ENCODE results near the gene AOPEP. TPM values are rescaled to one million over a fixed set of nuclear protein-coding genes. Genes with fewer than 3 reads are reported as not detected.

The AOPEP gene
- polyA plus RNA-seq, 2 of the 4 experiments (the other 2 are of a cell fraction) = 226 to 266 TPM

- Histone ChIP-seq H3K27ac (no peak overlapping the region), H3K9me3 (no peaks in the 10 kb centered on the region), H3K4me3 (no peak overlapping the region), H3K4me1 (no peaks in the 10 kb centered on the region), H3K4me2 (no peak overlapping the region)
- TF ChIP-seq ZFP36 (IDR thresholded peaks at IDR 0.05; ENCODE audit: borderline replicate concordance, partially characterized antibody) (no peak), REST (IDR thresholded peaks at IDR 0.05) (no peak), MAFK (IDR thresholded peaks at IDR 0.05; ENCODE audit: partially characterized antibody) (no peak), GATA3 (IDR thresholded peaks at IDR 0.05; ENCODE audit: borderline replicate concordance) (no peak), ATOH8 (CRISPR knock-in tag; IDR thresholded peaks at IDR 0.05; ENCODE audit: low read depth) (no peak), TP53 (CRISPR knock-in tag; IDR thresholded peaks at IDR 0.05) (no peak), RNF2 (IDR thresholded peaks at IDR 0.05; ENCODE audit: borderline replicate concordance, low read depth) (no peak)
- ATAC-seq = no peak
- ChIA-PET CTCF (interaction anchor here (2.3 kb wide), 1 partner anchor 9 kb away, joined by 10 read pairs; no protein-coding TSS in a partner anchor), POLR2A (no interaction called here)
- WGBS (ENCODE audit: missing lambda C conversion rate) = 97% methylated on average over 5 of the region's 5 CpGs
- DNase-seq (ENCODE audit: low read depth in 1 of 2, low spot score in 1 of 2) = no peak
- no peak for FAIRE-seq
These were observed 47.2 kb downstream of the AOPEP start for GRCh38 chr9:94773655-94774054.

DNA sequence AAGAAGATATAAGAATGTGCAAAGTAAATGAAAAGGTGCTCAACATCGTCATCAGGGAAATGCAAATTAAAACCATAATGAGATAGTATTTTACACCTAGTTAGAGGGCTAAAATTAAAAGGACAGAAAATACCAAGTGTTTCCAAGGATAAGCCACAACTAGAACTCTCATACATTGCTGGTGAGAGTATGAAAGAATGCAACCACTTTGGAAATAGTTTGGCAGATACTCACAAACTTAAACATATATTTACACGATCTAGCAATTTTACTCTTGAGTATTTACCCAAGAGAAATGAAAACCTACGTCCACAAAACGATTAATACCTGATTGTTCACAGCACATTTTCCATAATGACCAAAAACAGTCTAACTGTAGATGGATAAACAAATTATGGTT, 51.5 kb downstream of the AOPEP start:
- 69% methylated on average over 4 of the region's 4 CpGs for WGBS (ENCODE audit: missing lambda C conversion rate)
- CTCF ChIA-PET = interaction anchor here (0.8 to 1.0 kb wide), 2 partner anchors 97 to 202 kb away, joined by 4 to 5 read pairs; no protein-coding TSS in a partner anchor
- H3K4me1 ChIP-seq = peaks cover 31% of the 10 kb centered on the region
- no peak for ATAC-seq
- no peaks in the 10 kb centered on the region for H3K9me3 ChIP-seq
- H3K4me2 ChIP-seq = no peak overlapping the region
- no peak overlapping the region for H3K27ac ChIP-seq
- no peak overlapping the region for H3K4me3 ChIP-seq
- FAIRE-seq = no peak
- POLR2A ChIA-PET = no interaction called here
- no peak for TF ChIP-seq TP53 (CRISPR knock-in tag; IDR thresholded peaks at IDR 0.05)
- no peak for TF ChIP-seq FOXS1 (CRISPR knock-in tag; IDR thresholded peaks at IDR 0.05)
- TF ChIP-seq TFCP2L1 (CRISPR knock-in tag; IDR thresholded peaks at IDR 0.05) = no peak
- TF ChIP-seq EP300 (IDR thresholded peaks at IDR 0.05) = no peak
- no peak for TF ChIP-seq RARB (CRISPR knock-in tag; IDR thresholded peaks at IDR 0.05)
- no peak for TF ChIP-seq HES2 (IDR thresholded peaks at IDR 0.05)
- TF ChIP-seq REST (IDR thresholded peaks at IDR 0.05) = no peak
- no peak for TF ChIP-seq EHMT2 (IDR thresholded peaks at IDR 0.05; ENCODE audit: low read depth)
- TF ChIP-seq ESRRA (IDR thresholded peaks at IDR 0.05; ENCODE audit: borderline replicate concordance, low read length) = no peak
- no peak for TF ChIP-seq JUNB (IDR thresholded peaks at IDR 0.05)
- TF ChIP-seq POLR2A (IDR thresholded peaks at IDR 0.05; ENCODE audit: low read length) = no peak
- TF ChIP-seq, protein P1, sequence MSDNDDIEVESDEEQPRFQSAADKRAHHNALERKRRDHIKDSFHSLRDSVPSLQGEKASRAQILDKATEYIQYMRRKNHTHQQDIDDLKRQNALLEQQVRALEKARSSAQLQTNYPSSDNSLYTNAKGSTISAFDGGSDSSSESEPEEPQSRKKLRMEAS (IDR thresholded peaks at IDR 0.05) = no peak
- no peak for TF ChIP-seq RNF2 (IDR thresholded peaks at IDR 0.05; ENCODE audit: borderline replicate concordance, low read depth)
- TF ChIP-seq BHLHE40 (IDR thresholded peaks at IDR 0.05; ENCODE audit: low read depth, low read length) = no peak
- no peak for TF ChIP-seq SREBF2 (IDR thresholded peaks at IDR 0.05)
- no peak for TF ChIP-seq MYC (IDR thresholded peaks at IDR 0.05; ENCODE audit: borderline replicate concordance, low read length)
- TF ChIP-seq NR3C1 (IDR thresholded peaks at IDR 0.05) = no peak
- no peak for TF ChIP-seq CBX2 (IDR thresholded peaks at IDR 0.05; ENCODE audit: borderline replicate concordance, low read depth)
- no peak for DNase-seq (ENCODE audit: low read depth in 1 of 2, low spot score in 1 of 2)
